GM21381 (cell line): ENCODE data around the gene PDX1.

ENCODE experiments used
- ATAC-seq: cut with Tn5 transposase; IDR thresholded peaks from one replicate; pipeline ENCODE4 v1.9.1; 2021; ENCODE audit warnings: mild to moderate bottlenecking, moderate library complexity; ENCODE audit not compliant: unreplicated experiment

PDX1 gene

GRCh38 chr13:27919934-27920676 lies at the start of gene PDX1:
TSS of gene PDX1 (plus strand) at chr13:27920000. CDS start at chr13:27920139, 139 bp downstream.
- no peak for ATAC-seq

- ATAC-seq = no peak
Observed at GRCh38 chr13:27878274-27878673, 41.5 kb upstream of the PDX1 start.

- no peak for ATAC-seq
Observed at GRCh38 chr13:27889471-27889870, 30.3 kb upstream of the PDX1 start.

- ATAC-seq = no peak
Observed at GRCh38 chr13:27896726-27897125, 23.1 kb upstream of the PDX1 start.

- no peak for ATAC-seq
Observed at GRCh38 chr13:27904719-27905118, 15.1 kb upstream of the PDX1 start.

- ATAC-seq = no peak
Observed at GRCh38 chr13:27905650-27906049, 14.2 kb upstream of the PDX1 start.

- ATAC-seq = no peak
Observed at GRCh38 chr13:27907121-27907787, 12.5 kb upstream of the PDX1 start.

- ATAC-seq = no peak
Observed at GRCh38 chr13:27909378-27909777, 10.4 kb upstream of the PDX1 start.

GRCh38 chr13:27911521-27911920 lies 8.3 kb upstream of the PDX1 start:
- no peak for ATAC-seq

- ATAC-seq = no peak
Observed at GRCh38 chr13:27913160-27913559, 6.6 kb upstream of the PDX1 start.

GRCh38 chr13:27915301-27916207 lies 4.2 kb upstream of the PDX1 start:
- no peak for ATAC-seq

GRCh38 chr13:27917121-27917947 lies 2.5 kb upstream of the PDX1 start:
- ATAC-seq = no peak

- ATAC-seq = no peak
Observed at GRCh38 chr13:27918041-27918917, 1.5 kb upstream of the PDX1 start.

GRCh38 chr13:27918918-27919658 lies 712 bp upstream of the PDX1 start:
- ATAC-seq = no peak

GRCh38 chr13:27919659-27919933 lies 204 bp upstream of the PDX1 start:
- no peak for ATAC-seq

GRCh38 chr13:27920677-27921420 lies 1.0 kb downstream of the PDX1 start:
- no peak for ATAC-seq

GRCh38 chr13:27921421-27921960 lies 1.7 kb downstream of the PDX1 start:
- no peak for ATAC-seq
